H1 (cell line): ENCODE results near the gene EVPLL. TPM values are rescaled to one million over a fixed set of nuclear protein-coding genes. Genes with fewer than 3 reads are reported as not detected.

Experiments used
- polyA plus RNA-seq, 7 experiments: library from polyadenylated mRNA; depleted of rRNA in 3 of 7; stranded (reverse) in 5 of 7; unstranded in 2 of 7; fragments of >200 nt in 5 of 7; fragments of 200-250 nt in 2 of 7; gene quantifications; 1 replicate in 5 of 7; 2 replicates in 1 of 7; 4 replicates in 1 of 7; pipeline versions ENCODE4 v1.2.1 to v1.2.3, GENCODE V29; 2011 to 2013; ENCODE audit warnings: missing spikeins in 2 of 7, mixed read lengths in 2 of 7
- total RNA-seq: library from RNA; stranded (reverse); fragmentation: NEBNext Ultra II Directional; extraction: Animal tissue kit (Norgen Biotek cat#: 25700); gene quantifications from 2 replicates; pipeline ENCODE4 v1.2.1, GENCODE V29; 2021
- TF ChIP-seq, protein P1 (sequence below): fragments of 300-600 bp; sonication (generic); IDR thresholded peaks from 2 replicates; pipeline ENCODE4 v1.7.1; 2012; ENCODE audit warnings: low read length, moderate library complexity, mild to moderate bottlenecking, inconsistent platforms; ENCODE audit not compliant: insufficient replicate concordance

The EVPLL gene
- total and polyA plus RNA-seq, 2 of the 8 experiments (the other 6 are each of a cell fraction or from before 2014, with no cell fraction given), result 0.06 TPM; not detected in 1

DNA sequence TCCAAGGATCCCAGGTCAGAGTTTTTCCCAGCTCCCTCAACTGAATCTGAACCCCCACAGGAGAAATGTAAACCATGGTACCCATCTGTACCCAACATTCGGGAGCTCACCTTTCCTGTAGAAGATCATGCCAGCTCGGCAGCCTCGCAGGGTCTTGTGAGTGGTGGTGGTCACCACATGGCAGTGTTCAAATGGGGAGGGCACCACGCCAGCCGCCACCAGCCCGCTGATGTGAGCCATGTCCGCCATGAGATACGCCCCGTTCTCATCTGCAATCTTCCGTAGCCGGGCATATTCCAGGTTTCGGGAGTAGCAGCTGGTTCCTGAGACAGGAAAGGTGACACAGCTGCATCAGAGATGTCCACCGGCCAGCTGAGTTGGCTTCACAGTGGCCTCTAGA, 37.6 kb upstream of the EVPLL start (continued):
- TF ChIP-seq, protein P1, sequence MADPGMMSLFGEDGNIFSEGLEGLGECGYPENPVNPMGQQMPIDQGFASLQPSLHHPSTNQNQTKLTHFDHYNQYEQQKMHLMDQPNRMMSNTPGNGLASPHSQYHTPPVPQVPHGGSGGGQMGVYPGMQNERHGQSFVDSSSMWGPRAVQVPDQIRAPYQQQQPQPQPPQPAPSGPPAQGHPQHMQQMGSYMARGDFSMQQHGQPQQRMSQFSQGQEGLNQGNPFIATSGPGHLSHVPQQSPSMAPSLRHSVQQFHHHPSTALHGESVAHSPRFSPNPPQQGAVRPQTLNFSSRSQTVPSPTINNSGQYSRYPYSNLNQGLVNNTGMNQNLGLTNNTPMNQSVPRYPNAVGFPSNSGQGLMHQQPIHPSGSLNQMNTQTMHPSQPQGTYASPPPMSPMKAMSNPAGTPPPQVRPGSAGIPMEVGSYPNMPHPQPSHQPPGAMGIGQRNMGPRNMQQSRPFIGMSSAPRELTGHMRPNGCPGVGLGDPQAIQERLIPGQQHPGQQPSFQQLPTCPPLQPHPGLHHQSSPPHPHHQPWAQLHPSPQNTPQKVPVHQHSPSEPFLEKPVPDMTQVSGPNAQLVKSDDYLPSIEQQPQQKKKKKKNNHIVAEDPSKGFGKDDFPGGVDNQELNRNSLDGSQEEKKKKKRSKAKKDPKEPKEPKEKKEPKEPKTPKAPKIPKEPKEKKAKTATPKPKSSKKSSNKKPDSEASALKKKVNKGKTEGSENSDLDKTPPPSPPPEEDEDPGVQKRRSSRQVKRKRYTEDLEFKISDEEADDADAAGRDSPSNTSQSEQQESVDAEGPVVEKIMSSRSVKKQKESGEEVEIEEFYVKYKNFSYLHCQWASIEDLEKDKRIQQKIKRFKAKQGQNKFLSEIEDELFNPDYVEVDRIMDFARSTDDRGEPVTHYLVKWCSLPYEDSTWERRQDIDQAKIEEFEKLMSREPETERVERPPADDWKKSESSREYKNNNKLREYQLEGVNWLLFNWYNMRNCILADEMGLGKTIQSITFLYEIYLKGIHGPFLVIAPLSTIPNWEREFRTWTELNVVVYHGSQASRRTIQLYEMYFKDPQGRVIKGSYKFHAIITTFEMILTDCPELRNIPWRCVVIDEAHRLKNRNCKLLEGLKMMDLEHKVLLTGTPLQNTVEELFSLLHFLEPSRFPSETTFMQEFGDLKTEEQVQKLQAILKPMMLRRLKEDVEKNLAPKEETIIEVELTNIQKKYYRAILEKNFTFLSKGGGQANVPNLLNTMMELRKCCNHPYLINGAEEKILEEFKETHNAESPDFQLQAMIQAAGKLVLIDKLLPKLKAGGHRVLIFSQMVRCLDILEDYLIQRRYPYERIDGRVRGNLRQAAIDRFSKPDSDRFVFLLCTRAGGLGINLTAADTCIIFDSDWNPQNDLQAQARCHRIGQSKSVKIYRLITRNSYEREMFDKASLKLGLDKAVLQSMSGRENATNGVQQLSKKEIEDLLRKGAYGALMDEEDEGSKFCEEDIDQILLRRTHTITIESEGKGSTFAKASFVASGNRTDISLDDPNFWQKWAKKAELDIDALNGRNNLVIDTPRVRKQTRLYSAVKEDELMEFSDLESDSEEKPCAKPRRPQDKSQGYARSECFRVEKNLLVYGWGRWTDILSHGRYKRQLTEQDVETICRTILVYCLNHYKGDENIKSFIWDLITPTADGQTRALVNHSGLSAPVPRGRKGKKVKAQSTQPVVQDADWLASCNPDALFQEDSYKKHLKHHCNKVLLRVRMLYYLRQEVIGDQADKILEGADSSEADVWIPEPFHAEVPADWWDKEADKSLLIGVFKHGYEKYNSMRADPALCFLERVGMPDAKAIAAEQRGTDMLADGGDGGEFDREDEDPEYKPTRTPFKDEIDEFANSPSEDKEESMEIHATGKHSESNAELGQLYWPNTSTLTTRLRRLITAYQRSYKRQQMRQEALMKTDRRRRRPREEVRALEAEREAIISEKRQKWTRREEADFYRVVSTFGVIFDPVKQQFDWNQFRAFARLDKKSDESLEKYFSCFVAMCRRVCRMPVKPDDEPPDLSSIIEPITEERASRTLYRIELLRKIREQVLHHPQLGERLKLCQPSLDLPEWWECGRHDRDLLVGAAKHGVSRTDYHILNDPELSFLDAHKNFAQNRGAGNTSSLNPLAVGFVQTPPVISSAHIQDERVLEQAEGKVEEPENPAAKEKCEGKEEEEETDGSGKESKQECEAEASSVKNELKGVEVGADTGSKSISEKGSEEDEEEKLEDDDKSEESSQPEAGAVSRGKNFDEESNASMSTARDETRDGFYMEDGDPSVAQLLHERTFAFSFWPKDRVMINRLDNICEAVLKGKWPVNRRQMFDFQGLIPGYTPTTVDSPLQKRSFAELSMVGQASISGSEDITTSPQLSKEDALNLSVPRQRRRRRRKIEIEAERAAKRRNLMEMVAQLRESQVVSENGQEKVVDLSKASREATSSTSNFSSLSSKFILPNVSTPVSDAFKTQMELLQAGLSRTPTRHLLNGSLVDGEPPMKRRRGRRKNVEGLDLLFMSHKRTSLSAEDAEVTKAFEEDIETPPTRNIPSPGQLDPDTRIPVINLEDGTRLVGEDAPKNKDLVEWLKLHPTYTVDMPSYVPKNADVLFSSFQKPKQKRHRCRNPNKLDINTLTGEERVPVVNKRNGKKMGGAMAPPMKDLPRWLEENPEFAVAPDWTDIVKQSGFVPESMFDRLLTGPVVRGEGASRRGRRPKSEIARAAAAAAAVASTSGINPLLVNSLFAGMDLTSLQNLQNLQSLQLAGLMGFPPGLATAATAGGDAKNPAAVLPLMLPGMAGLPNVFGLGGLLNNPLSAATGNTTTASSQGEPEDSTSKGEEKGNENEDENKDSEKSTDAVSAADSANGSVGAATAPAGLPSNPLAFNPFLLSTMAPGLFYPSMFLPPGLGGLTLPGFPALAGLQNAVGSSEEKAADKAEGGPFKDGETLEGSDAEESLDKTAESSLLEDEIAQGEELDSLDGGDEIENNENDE, result no peak
